ENCODE data around the gene NAPG. TPM values are rescaled to one million over a fixed set of nuclear protein-coding genes. Genes with fewer than 3 reads are reported as not detected.

Gene NAPG
- total RNA-seq (10 to 100 TPM; 27.5 to 29.6 TPM), polyA plus RNA-seq (10.1 TPM)

DNA sequence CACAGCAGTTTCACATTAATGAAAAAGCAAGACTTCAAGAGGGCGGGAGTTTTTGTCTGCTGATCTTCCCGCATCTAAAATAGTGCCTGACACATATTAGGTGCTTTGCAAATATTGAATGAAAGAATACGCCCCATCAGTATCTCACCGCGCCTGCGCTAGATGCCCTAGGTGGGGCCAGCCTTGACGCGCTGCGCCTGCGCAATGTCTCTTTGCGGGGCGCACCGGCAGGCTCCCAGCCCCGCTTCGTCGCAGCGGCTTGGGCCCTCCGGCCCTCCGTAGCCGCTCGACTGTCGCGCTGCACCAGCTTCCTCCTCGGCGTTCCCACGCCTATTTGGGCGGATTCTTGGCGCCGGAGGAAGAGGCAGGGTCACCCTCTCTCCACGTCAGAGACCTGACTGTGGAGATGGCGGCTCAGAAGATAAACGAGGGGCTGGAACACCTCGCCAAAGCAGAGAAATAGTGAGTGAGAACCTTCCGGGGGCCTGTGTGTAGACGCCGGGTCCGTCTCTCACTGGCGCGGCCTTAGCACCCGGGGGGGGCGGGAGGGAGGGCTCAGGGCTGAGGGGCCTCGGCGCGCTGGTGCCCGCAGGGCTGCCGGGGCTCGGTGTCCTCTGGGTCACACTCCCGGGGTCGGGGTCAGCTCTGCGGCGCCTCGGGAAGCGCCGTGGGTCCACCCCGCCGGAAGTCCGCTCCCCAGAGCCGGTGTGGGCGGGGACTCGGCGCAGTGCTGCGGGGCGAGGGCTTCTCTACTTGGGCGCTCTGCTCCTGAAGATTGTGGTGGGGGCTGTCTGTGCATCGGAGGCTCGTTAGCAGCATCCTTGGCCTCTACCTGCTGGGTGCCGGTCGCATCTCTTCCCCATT lies at the start of gene NAPG:
TSS of gene NAPG (plus strand) at position 331 of the 864 bp plus-strand sequence. CDS start at position 407, 76 bp downstream.
- peaks cover 0 to 10% (median 0%) of the 10 kb centered on the region in 3 donors for H3K36me3 Mint-ChIP-seq
- H3K27ac ChIP-seq (ENCODE audit: low read depth, low read length) = peak within 1 kb of the TSS; percentile 77
- H3K9me3 ChIP-seq (ENCODE audit: low read length) = no peaks in the 10 kb centered on the region
- H3K9me3 Mint-ChIP-seq = no peaks in the 10 kb centered on the region
- peaks cover 48 to 61% (median 59%) of the 10 kb centered on the region in 3 donors for H3K4me1 Mint-ChIP-seq
- peak within 1 kb of the TSS; percentile 92 to 99 (median 98) for H3K27ac Mint-ChIP-seq
- peak within 1 kb of the TSS; percentile 82 for H3K4me3 ChIP-seq (ENCODE audit: low read length)
- H3K36me3 ChIP-seq (ENCODE audit: insufficient read depth, low read length) = no peaks in the 10 kb centered on the region
- peak within 1 kb of the TSS; percentile 92 to 100 (median 96) for H3K4me3 Mint-ChIP-seq
- POLR2A ChIA-PET = interaction anchor here (0.9 to 1.3 kb wide), 2 partner anchors 611 to 612 kb away, joined by 5 to 6 read pairs; partner anchors contain the start of gene VAPA
- peak; percentile 82 to 94 (median 94) for DNase-seq
- H3K4me1 ChIP-seq (ENCODE audit: insufficient read depth, low read length) = peaks cover 24% of the 10 kb centered on the region
- H3K27me3 Mint-ChIP-seq = peaks cover 0 to 4% of the 10 kb centered on the region in 2 donors
- H3K27me3 ChIP-seq (ENCODE audit: insufficient read depth, low read length, poor library complexity, severe bottlenecking) = no peaks in the 10 kb centered on the region
- CTCF ChIA-PET = interaction anchor here (0.6 kb wide), 1 partner anchor 896 kb away, joined by 3 read pairs; no protein-coding TSS in a partner anchor

DNA sequence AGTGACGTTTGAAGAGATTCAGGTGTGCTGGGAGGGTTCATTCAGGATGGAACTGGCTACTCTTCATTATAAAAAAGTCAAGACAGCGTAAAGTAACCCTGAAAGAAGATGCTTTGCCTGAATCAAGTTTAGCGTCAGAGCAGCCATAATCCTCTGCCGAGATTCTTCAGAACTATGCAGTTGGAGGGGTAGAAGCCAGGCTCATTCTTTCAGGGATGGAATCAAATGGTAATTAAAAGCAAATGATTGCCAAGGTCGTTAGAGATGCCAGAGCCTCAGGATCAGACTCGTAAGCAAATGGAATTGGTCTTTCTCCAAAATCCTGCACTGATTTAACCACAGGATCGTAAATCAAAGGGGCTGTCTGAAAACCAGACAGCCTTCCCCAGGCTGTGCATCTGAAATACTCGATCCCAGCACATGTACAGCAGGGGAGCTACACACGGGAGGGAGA lies 49.5 kb upstream of the NAPG start:
- no peaks in the 10 kb centered on the region for H3K9me3 ChIP-seq (ENCODE audit: low read length)
- H3K27me3 ChIP-seq (ENCODE audit: insufficient read depth, low read length, poor library complexity, severe bottlenecking) = no peaks in the 10 kb centered on the region
- DNase-seq = no peak
- peaks cover 22 to 35% of the 10 kb centered on the region in 2 donors for H3K27me3 Mint-ChIP-seq
- no peaks in the 10 kb centered on the region for H3K4me1 ChIP-seq (ENCODE audit: insufficient read depth, low read length)
- CTCF ChIA-PET = no interaction called here
- no peak overlapping the region for H3K4me3 ChIP-seq (ENCODE audit: low read length)
- no peaks in the 10 kb centered on the region for H3K9me3 Mint-ChIP-seq
- H3K36me3 ChIP-seq (ENCODE audit: insufficient read depth, low read length) = no peaks in the 10 kb centered on the region
- no peak overlapping the region for H3K4me3 Mint-ChIP-seq
- POLR2A ChIA-PET = no interaction called here
- no peaks in the 10 kb centered on the region for H3K4me1 Mint-ChIP-seq
- H3K36me3 Mint-ChIP-seq = no peaks in the 10 kb centered on the region
- no peak overlapping the region for H3K27ac ChIP-seq (ENCODE audit: low read depth, low read length)
- no peak overlapping the region for H3K27ac Mint-ChIP-seq

DNA sequence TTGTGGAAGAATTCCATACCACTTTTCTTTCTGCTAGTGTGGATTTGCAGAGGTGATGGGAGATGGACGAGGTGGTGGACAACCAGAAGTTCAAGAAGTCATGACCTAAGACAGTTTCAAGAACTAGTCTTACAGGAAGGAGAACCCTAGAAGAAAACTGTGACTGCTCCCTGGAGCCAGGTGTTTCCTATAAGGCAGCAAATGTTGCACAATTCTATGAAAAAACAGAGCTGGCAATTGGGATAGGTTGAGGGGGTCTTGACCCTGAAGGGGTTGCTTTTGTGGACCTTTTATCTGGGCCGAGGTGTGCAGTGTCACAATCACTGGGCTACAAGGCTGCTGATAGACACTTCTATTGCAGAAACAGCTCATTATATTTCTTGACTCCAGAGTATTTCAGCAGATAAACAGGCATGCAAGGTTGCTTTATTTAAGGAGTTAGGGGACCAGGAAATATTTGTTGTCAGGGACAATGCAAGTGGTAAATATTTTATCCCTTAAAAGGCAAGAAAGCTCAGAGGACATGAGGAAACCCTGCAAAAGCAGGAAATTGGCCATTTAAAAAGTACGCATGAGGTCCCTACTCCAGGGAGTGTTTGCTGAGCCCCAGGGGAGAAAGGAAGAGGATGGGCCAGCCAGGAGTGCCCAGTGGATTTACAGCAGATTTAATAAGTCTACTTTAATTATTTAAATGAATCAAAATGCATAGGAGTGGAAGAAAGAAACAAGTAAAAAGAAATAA lies 48.5 kb upstream of the NAPG start:
- no peaks in the 10 kb centered on the region for H3K27me3 ChIP-seq (ENCODE audit: insufficient read depth, low read length, poor library complexity, severe bottlenecking)
- no peak for DNase-seq
- Mint-ChIP-seq H3K27ac (no peak overlapping the region), H3K9me3 (peaks cover 0 to 2% (median 0%) of the 10 kb centered on the region in 5 donors), H3K36me3 (no peaks in the 10 kb centered on the region), H3K27me3 (peaks cover 22 to 33% of the 10 kb centered on the region in 2 donors), H3K4me3 (no peak overlapping the region), H3K4me1 (no peaks in the 10 kb centered on the region)
- ChIA-PET CTCF (no interaction called here), POLR2A (no interaction called here)
- no peak overlapping the region for H3K27ac ChIP-seq (ENCODE audit: low read depth, low read length)
- H3K36me3 ChIP-seq (ENCODE audit: insufficient read depth, low read length) = no peaks in the 10 kb centered on the region
- no peaks in the 10 kb centered on the region for H3K9me3 ChIP-seq (ENCODE audit: low read length)
- no peaks in the 10 kb centered on the region for H3K4me1 ChIP-seq (ENCODE audit: insufficient read depth, low read length)
- no peak overlapping the region for H3K4me3 ChIP-seq (ENCODE audit: low read length)

DNA sequence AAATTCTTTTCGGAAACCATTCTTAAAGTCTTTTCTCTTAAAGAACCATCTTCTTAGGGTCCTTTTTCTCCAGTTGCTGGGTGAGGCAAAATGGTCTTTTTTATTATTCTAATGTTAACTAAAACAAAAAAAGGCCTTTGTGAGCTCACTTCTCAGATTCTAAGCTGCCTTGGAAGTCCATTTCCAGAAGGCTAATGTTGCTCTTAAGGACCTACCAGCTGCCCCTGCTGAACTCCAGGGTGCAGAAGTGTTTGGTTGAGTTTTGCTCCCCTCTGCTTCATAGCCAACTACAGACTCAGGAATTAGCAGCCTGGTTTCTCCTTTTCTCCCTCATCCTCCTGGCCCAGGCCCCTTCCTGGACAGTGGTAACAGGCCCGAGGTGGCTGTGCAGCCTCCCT lies 48.0 kb upstream of the NAPG start:
- H3K4me1 Mint-ChIP-seq = no peaks in the 10 kb centered on the region
- DNase-seq = no peak
- H3K9me3 Mint-ChIP-seq = peaks cover 0 to 2% (median 0%) of the 10 kb centered on the region in 5 donors
- ChIA-PET POLR2A (no interaction called here), CTCF (no interaction called here)
- no peak overlapping the region for H3K27ac ChIP-seq (ENCODE audit: low read depth, low read length)
- no peak overlapping the region for H3K4me3 ChIP-seq (ENCODE audit: low read length)
- H3K4me1 ChIP-seq (ENCODE audit: insufficient read depth, low read length) = no peaks in the 10 kb centered on the region
- H3K27me3 Mint-ChIP-seq = peaks cover 22 to 33% of the 10 kb centered on the region in 2 donors
- no peaks in the 10 kb centered on the region for H3K9me3 ChIP-seq (ENCODE audit: low read length)
- H3K27ac Mint-ChIP-seq = no peak overlapping the region
- no peak overlapping the region for H3K4me3 Mint-ChIP-seq
- no peaks in the 10 kb centered on the region for H3K36me3 ChIP-seq (ENCODE audit: insufficient read depth, low read length)
- no peaks in the 10 kb centered on the region for H3K36me3 Mint-ChIP-seq
- no peaks in the 10 kb centered on the region for H3K27me3 ChIP-seq (ENCODE audit: insufficient read depth, low read length, poor library complexity, severe bottlenecking)

DNA sequence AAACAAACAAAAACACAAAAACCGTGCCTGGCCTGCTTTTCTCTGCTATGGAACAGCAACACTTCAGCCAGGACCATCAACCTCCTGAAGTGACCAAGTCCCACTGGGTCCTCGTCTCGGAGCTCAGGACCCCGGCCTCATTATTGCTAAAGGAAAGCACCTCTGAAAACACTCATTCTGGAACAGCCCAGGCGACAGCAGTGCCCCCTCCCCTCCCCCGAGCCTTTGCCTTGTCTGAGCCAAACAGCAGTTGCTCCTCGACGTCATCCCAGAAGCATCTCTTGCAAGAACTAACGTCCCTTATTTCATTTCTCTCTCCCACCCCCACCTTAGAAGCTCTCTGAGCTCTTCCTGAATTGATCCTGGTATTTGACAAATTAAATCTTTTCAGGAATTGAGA lies 44.0 kb upstream of the NAPG start:
- Histone ChIP-seq H3K4me3 (ENCODE audit: low read length) (no peak overlapping the region), H3K27ac (ENCODE audit: low read depth, low read length) (no peak overlapping the region), H3K27me3 (ENCODE audit: insufficient read depth, low read length, poor library complexity, severe bottlenecking) (no peaks in the 10 kb centered on the region), H3K9me3 (ENCODE audit: low read length) (no peaks in the 10 kb centered on the region), H3K4me1 (ENCODE audit: insufficient read depth, low read length) (no peaks in the 10 kb centered on the region), H3K36me3 (ENCODE audit: insufficient read depth, low read length) (no peaks in the 10 kb centered on the region)
- Mint-ChIP-seq H3K27ac (peak overlapping the region in 1 of 8 donors; percentile 15), H3K9me3 (peaks cover 0 to 2% (median 0%) of the 10 kb centered on the region in 5 donors), H3K4me1 (peaks cover 0 to 6% (median 0%) of the 10 kb centered on the region in 3 donors), H3K36me3 (no peaks in the 10 kb centered on the region), H3K27me3 (peaks cover 9 to 15% of the 10 kb centered on the region in 2 donors), H3K4me3 (no peak overlapping the region)
- DNase-seq = no peak
- POLR2A ChIA-PET = no interaction called here
- CTCF ChIA-PET = no interaction called here

DNA sequence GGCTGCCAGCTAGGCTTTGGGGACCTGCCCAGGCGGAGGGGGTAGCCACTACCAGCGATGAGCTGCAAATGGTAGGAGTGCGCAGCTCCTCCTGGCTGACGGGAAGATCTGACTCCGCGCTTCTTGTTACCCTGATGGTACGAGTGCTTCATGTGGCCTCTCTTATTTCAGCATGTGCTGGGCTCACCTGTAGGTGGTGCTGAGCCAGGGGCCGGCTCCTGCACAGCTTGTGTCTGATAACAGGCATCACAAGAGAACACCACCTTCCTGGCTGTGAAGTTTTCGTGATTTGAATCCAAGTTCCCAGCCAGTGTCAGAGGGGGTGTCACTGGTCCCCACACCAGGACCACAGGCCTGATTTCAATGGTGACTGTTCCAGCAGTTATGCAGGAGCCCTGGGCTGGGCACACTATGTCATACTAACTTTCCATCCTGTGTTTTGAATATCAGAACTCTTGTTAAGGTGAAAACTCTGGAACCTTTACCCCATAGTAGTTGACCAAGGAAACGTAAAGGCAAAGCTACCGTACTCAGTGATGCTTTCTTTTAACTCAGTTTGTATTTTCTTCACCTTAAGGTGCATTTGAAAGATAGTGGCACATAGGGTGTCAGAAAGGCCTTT lies 43.4 kb upstream of the NAPG start:
- Mint-ChIP-seq H3K36me3 (no peaks in the 10 kb centered on the region), H3K4me3 (no peak overlapping the region), H3K9me3 (peaks cover 0 to 2% (median 0%) of the 10 kb centered on the region in 5 donors), H3K4me1 (peaks cover 0 to 6% (median 0%) of the 10 kb centered on the region in 3 donors), H3K27ac (no peak overlapping the region), H3K27me3 (peaks cover 7 to 8% of the 10 kb centered on the region in 2 donors)
- POLR2A ChIA-PET = no interaction called here
- Histone ChIP-seq H3K4me1 (ENCODE audit: insufficient read depth, low read length) (no peaks in the 10 kb centered on the region), H3K36me3 (ENCODE audit: insufficient read depth, low read length) (no peaks in the 10 kb centered on the region), H3K27ac (ENCODE audit: low read depth, low read length) (no peak overlapping the region), H3K9me3 (ENCODE audit: low read length) (no peaks in the 10 kb centered on the region), H3K4me3 (ENCODE audit: low read length) (no peak overlapping the region), H3K27me3 (ENCODE audit: insufficient read depth, low read length, poor library complexity, severe bottlenecking) (no peaks in the 10 kb centered on the region)
- DNase-seq = no peak
- CTCF ChIA-PET = no interaction called here

DNA sequence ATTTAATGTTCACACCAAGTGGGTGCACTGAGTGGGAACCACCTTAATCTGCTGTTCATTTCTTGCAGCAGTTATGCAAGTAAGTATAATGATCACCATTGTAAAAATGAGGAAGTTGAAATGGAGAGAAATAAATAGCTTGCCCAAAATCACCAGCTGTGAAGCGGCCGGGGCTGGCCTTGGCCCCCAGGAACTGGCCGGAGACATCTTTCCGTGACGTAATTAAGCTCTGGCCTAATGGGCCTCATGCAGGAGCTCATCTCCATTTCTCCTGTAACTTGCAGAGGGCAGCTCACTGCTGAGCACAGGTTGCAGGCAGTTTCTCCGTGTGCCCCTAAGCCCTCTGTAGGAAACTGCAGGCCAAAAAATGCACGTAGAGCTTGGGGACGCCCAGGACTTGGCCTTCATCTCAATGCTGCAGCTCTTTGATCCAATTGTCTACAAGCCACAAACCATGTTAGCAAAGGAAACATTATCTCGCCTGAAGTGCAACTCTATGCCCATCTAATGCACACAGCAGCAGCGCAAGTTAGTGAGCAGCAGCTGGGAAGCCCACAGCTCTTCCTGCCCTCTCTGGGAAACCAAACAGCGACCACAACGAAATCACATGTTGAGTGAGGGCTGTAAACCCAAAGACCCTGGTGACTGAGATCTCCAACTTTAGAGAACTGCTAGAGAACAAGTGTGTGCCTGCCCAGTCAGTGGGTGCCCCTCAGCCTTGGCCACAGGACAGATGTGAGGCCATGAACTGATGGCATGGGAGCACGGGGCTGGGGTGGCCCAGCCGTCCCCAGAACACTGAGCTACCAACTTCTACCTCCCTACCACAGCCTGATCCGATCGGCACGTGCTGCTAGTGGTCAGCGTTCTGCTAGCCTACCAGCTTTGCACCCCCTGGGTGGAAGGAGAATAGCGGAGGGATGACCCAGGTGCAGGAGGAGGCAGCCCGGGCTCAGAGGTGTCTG lies 42.6 kb upstream of the NAPG start:
- CTCF ChIA-PET = no interaction called here
- Mint-ChIP-seq H3K4me3 (no peak overlapping the region), H3K9me3 (peaks cover 0 to 2% (median 0%) of the 10 kb centered on the region in 5 donors), H3K36me3 (no peaks in the 10 kb centered on the region), H3K4me1 (peaks cover 0 to 6% (median 0%) of the 10 kb centered on the region in 3 donors), H3K27ac (peak overlapping the region in 2 of 8 donors; percentile 33 to 54), H3K27me3 (peaks cover 7 to 8% of the 10 kb centered on the region in 2 donors)
- H3K27ac ChIP-seq (ENCODE audit: low read depth, low read length) = no peak overlapping the region
- H3K9me3 ChIP-seq (ENCODE audit: low read length) = no peaks in the 10 kb centered on the region
- H3K36me3 ChIP-seq (ENCODE audit: insufficient read depth, low read length) = no peaks in the 10 kb centered on the region
- POLR2A ChIA-PET = no interaction called here
- no peaks in the 10 kb centered on the region for H3K27me3 ChIP-seq (ENCODE audit: insufficient read depth, low read length, poor library complexity, severe bottlenecking)
- DNase-seq = no peak
- no peak overlapping the region for H3K4me3 ChIP-seq (ENCODE audit: low read length)
- no peaks in the 10 kb centered on the region for H3K4me1 ChIP-seq (ENCODE audit: insufficient read depth, low read length)

Measured in CD8-positive, alpha-beta memory T cell (primary cell).